ENCODE data around the gene NCOR1.
A peak's percentile ranks its signal among the peaks of the same experiment; 100 is the strongest.
"Not testable (repeated sequence)": the region's sequence is repeated elsewhere in the genome, so short reads cannot be mapped to it uniquely, and the experiment has no call there.

The NCOR1 gene

GRCh38 chr17:16194307-16194835 is 21.0 kb downstream of the NCOR1 start:
- DNase-seq, H3K4me3 Mint-ChIP-seq, H3K27me3 Mint-ChIP-seq, H3K9me3 Mint-ChIP-seq, ATAC-seq, H3K27ac Mint-ChIP-seq: not testable (repeated sequence)
- peaks cover 12% of the 10 kb centered on the region for H3K4me1 Mint-ChIP-seq

DNA sequence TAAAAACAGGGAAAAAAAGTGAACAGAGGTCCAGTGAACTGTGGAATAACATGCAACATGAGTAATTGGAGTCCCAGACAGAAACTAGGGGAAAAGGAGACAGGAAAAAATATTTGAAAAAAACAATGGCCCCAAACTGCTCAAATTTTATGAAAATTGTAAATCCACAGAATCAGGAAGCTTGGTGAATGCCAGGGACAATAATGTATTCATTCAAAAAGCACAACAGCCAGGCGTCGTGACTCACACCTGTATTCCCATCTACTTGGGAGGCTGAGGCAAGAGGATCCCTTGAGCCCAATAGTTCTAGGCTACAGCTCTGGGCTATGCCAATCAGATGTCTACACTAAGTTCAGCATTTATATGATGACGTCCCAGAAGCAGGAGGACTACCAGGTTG is 23.7 kb downstream of the NCOR1 start:
- Mint-ChIP-seq H3K27ac (no peak overlapping the region), H3K9me3 (no peaks in the 10 kb centered on the region), H3K4me3 (no peak overlapping the region), H3K27me3 (no peaks in the 10 kb centered on the region), H3K4me1 (peaks cover 10% of the 10 kb centered on the region)
- DNase-seq (no peak), ATAC-seq (no peak)

GRCh38 chr17:16190703-16191360 is 24.5 kb downstream of the NCOR1 start:
- Mint-ChIP-seq H3K4me3 (no peak overlapping the region), H3K4me1 (peaks cover 10% of the 10 kb centered on the region), H3K9me3 (no peaks in the 10 kb centered on the region), H3K27ac (no peak overlapping the region), H3K27me3 (no peaks in the 10 kb centered on the region)
- DNase-seq (no peak), ATAC-seq (no peak)

- peaks cover 9% of the 10 kb centered on the region for H3K4me1 Mint-ChIP-seq
- ATAC-seq (no peak), DNase-seq (no peak)
- no peaks in the 10 kb centered on the region for H3K27me3 Mint-ChIP-seq
- H3K27ac Mint-ChIP-seq: no peak overlapping the region
- no peaks in the 10 kb centered on the region for H3K9me3 Mint-ChIP-seq
- H3K4me3 Mint-ChIP-seq: no peak overlapping the region
These were observed 25.5 kb downstream of the NCOR1 start for GRCh38 chr17:16189791-16190348.

- DNase-seq: no peak
- ATAC-seq: no peak
- peaks cover 23% of the 10 kb centered on the region for H3K4me1 Mint-ChIP-seq
- no peaks in the 10 kb centered on the region for H3K9me3 Mint-ChIP-seq
- H3K27ac Mint-ChIP-seq: peak overlapping the region in 1 of 2 donors; percentile 8
- H3K4me3 Mint-ChIP-seq: no peak overlapping the region
- H3K27me3 Mint-ChIP-seq: no peaks in the 10 kb centered on the region
These were observed 27.7 kb downstream of the NCOR1 start for GRCh38 chr17:16187642-16188041.

DNA sequence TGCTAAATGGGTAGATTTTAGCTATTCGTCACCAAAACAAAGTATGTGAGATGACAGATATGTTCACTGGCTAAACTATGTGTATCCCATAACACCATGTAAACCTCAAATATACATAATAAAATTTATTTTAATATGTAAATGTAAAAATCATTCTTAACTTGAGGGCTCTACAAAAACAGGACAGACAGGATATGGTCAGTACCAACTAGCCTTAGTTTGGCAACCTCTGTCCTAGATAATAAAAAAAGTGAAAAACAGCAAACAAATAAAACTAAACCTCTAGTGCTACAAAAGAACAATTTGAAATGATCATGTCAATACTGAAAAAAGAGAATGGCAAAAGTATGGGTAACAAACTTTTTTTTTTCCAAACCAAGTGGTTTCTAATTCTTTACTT is 33.8 kb downstream of the NCOR1 start:
- no peak for DNase-seq
- no peak for ATAC-seq
- Mint-ChIP-seq H3K27me3 (no peaks in the 10 kb centered on the region), H3K27ac (no peak overlapping the region), H3K4me3 (no peak overlapping the region), H3K4me1 (peaks cover 27% of the 10 kb centered on the region), H3K9me3 (no peaks in the 10 kb centered on the region)

DNA sequence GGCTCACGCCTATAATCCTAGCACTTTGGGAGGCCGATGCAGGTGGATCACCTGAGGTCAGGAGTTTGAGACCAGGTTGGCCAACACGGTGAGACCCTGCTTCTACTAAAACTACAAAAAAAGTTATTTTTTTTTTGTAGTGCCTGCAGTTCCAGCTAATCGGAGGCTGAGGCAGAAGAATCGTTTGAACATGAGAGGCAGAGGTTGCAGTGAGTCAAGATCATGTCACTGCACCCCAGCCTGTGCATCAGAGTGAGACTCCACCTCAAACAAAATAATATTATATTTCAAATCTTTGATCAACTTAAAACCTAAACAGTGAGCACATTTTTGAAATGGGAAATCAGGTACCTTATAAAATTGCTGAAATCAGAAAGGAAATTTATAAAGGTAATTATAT is 36.5 kb downstream of the NCOR1 start:
- peak overlapping the region in 1 of 2 donors; percentile 6 for H3K27ac Mint-ChIP-seq
- no peak for DNase-seq
- peaks cover 18% of the 10 kb centered on the region for H3K4me1 Mint-ChIP-seq
- ATAC-seq: no peak
- no peaks in the 10 kb centered on the region for H3K27me3 Mint-ChIP-seq
- H3K9me3 Mint-ChIP-seq: no peaks in the 10 kb centered on the region
- no peak overlapping the region for H3K4me3 Mint-ChIP-seq

GRCh38 chr17:16171613-16172012 is 43.7 kb downstream of the NCOR1 start:
- DNase-seq (no peak), ATAC-seq (no peak)
- no peaks in the 10 kb centered on the region for H3K9me3 Mint-ChIP-seq
- H3K27me3 Mint-ChIP-seq: no peaks in the 10 kb centered on the region
- H3K4me3 Mint-ChIP-seq: no peak overlapping the region
- peak overlapping the region in 1 of 2 donors; percentile 27 for H3K27ac Mint-ChIP-seq
- peaks cover 15% of the 10 kb centered on the region for H3K4me1 Mint-ChIP-seq

DNA sequence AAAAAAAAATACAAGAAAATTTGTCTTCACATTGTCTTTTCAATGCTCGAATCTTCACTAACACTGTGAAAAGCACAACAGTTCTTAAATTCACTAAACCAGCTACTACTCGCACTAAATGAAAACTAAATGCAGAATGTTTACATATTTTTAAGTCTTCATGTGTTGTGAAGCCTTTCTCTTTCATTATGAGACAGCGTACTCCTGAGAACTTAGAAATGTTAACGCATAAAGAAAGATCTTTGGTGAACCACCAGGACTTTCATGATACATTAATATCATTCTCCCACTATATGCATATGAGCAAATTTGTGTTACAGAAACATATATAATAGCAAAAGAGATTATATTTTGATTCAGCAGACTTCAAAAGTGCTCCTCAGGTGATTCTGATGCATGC is 48.6 kb downstream of the NCOR1 start:
- H3K4me3 Mint-ChIP-seq: peak overlapping the region in 1 of 2 donors; percentile 9
- not testable (repeated sequence) for DNase-seq, H3K9me3 Mint-ChIP-seq, ATAC-seq, H3K27me3 Mint-ChIP-seq
- H3K4me1 Mint-ChIP-seq: peaks cover 25% of the 10 kb centered on the region
- peak overlapping the region in 1 of 2 donors; percentile 66 for H3K27ac Mint-ChIP-seq

GRCh38 chr17:16158714-16159113 is 56.6 kb downstream of the NCOR1 start:
- ATAC-seq: no peak
- no peaks in the 10 kb centered on the region for H3K27me3 Mint-ChIP-seq
- H3K27ac Mint-ChIP-seq: peak overlapping the region; percentile 7 to 31
- no peak for DNase-seq
- H3K4me1 Mint-ChIP-seq: peaks cover 9% of the 10 kb centered on the region
- H3K9me3 Mint-ChIP-seq: no peaks in the 10 kb centered on the region
- no peak overlapping the region for H3K4me3 Mint-ChIP-seq

DNA sequence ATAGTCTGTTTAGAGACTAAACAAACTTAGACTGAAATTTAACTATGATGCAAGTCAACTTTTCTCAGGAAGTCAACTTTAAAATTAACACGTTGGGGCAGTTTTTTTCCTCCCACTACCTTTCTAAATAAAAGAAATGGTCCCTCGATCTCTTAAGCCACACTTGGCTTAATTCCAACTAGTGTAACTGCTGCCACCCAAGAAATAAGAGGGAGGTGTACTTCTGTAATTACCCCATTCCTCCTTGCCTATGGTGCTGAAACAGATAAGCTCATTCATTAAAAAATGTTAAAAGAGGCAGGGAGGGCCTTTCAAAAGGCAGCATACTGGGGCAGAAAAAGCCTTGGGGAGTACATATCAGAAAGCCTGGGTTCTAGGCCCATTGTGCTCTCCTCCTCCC is 59.8 kb downstream of the NCOR1 start:
- Mint-ChIP-seq H3K27ac (no peak overlapping the region), H3K27me3 (no peaks in the 10 kb centered on the region), H3K9me3 (no peaks in the 10 kb centered on the region), H3K4me3 (no peak overlapping the region), H3K4me1 (peaks cover 7% of the 10 kb centered on the region)
- DNase-seq (no peak), ATAC-seq (no peak)

DNA sequence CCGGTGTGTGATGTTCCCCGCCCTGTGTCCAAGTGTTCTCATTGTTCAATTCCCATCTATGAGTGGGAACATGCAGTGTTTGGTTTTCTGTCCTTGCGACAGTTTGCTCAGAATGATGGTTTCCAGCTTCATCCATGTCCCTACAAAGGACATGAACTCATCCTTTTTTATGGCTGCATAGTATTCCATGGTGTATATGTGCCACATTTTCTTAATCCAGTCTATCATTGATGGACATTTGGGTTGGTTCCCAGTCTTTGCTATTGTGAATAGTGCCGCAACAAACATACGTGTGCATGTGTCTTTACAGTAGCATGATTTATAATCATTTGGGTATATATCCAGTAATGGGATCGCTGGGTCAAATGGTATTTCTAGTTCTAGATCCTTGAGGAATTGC is 63.0 kb downstream of the NCOR1 start:
- DNase-seq, H3K27me3 Mint-ChIP-seq, H3K4me3 Mint-ChIP-seq, H3K27ac Mint-ChIP-seq, H3K9me3 Mint-ChIP-seq, H3K4me1 Mint-ChIP-seq, ATAC-seq: not testable (repeated sequence)

- Mint-ChIP-seq H3K27me3 (no peaks in the 10 kb centered on the region), H3K9me3 (no peaks in the 10 kb centered on the region), H3K4me3 (no peak overlapping the region), H3K4me1 (no peaks in the 10 kb centered on the region), H3K27ac (no peak overlapping the region)
- no peak for DNase-seq
- ATAC-seq: no peak
These were observed 65.0 kb downstream of the NCOR1 start for GRCh38 chr17:16150251-16150856.

DNA sequence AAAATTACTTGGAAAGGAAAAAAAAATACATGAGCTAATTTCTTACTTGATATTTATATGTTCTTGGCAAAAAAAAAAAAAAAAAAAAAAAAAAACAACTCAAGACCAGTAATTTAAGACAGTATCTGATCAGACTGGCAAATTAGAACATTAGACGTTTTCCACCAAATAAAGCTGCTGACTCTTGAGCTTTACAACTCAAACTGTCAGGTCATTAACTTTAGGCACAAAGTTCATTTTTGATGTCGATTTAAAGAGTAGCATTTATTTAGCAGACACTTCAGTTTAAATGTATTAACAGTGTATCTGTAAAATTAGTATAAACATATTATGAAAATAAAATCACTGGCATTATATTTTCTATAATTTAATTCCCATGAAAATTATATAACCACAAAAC is 66.7 kb downstream of the NCOR1 start:
- DNase-seq: no peak
- no peaks in the 10 kb centered on the region for H3K27me3 Mint-ChIP-seq
- H3K27ac Mint-ChIP-seq: no peak overlapping the region
- ATAC-seq: no peak
- H3K4me1 Mint-ChIP-seq: no peaks in the 10 kb centered on the region
- H3K9me3 Mint-ChIP-seq: no peaks in the 10 kb centered on the region
- no peak overlapping the region for H3K4me3 Mint-ChIP-seq

GRCh38 chr17:16145319-16145890 is 69.9 kb downstream of the NCOR1 start:
- not testable (repeated sequence) for H3K27me3 Mint-ChIP-seq, H3K9me3 Mint-ChIP-seq, ATAC-seq, H3K4me3 Mint-ChIP-seq, H3K27ac Mint-ChIP-seq, DNase-seq, H3K4me1 Mint-ChIP-seq

GRCh38 chr17:16141685-16142084 is 73.6 kb downstream of the NCOR1 start:
- no peak for DNase-seq
- H3K4me3 Mint-ChIP-seq: no peak overlapping the region
- H3K27me3 Mint-ChIP-seq: no peaks in the 10 kb centered on the region
- H3K9me3 Mint-ChIP-seq: no peaks in the 10 kb centered on the region
- no peaks in the 10 kb centered on the region for H3K4me1 Mint-ChIP-seq
- no peak for ATAC-seq
- H3K27ac Mint-ChIP-seq: peak overlapping the region in 1 of 2 donors; percentile 6
